GM18505 (cell line): ENCODE measurements around the gene KDM2B.

Source experiments
- ATAC-seq: cut with Tn5 transposase; IDR thresholded peaks from one replicate; pipeline ENCODE4 v1.9.1; 2021; ENCODE audit not compliant: unreplicated experiment
- POLR2A ChIP-seq: IDR thresholded peaks from 4 replicates; pipeline ENCODE4 v1.6.1; 2011; ENCODE audit warnings: borderline replicate concordance; ENCODE audit not compliant: insufficient read depth, insufficient read length; ENCODE audit errors: extremely low read depth

The KDM2B gene

DNA sequence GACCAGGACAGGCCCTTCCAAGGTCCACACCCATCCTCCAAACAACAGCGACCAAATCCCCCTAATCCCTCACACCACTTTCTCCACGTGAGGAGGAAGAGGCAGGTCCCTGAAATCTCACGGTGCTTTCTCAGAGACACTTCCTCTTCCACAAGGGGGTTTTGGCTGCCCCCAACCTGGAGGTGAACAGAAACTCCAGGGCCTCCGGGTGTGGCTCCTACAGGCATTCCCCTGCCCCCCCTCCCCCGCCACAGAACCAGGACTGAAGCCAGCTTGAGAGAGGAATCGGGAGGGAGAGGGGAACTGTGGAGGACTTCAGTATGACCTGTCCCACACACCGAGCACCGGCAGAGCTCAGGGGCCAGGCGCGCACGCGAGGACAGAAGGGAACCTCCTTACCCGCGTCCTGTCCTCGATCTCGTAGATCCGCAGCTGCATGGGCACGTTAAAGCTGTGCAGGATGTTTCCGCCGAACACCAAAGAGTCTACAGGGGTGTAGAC lies 60.2 kb downstream of the KDM2B start:
- no peak for TF ChIP-seq POLR2A
- ATAC-seq = no peak

- no peak for TF ChIP-seq POLR2A
- no peak for ATAC-seq
Measured at GRCh38 chr12:121520119-121520518, 60.7 kb downstream of the KDM2B start.

- no peak for ATAC-seq
- TF ChIP-seq POLR2A = no peak
Measured at GRCh38 chr12:121519227-121519626, 61.6 kb downstream of the KDM2B start.

DNA sequence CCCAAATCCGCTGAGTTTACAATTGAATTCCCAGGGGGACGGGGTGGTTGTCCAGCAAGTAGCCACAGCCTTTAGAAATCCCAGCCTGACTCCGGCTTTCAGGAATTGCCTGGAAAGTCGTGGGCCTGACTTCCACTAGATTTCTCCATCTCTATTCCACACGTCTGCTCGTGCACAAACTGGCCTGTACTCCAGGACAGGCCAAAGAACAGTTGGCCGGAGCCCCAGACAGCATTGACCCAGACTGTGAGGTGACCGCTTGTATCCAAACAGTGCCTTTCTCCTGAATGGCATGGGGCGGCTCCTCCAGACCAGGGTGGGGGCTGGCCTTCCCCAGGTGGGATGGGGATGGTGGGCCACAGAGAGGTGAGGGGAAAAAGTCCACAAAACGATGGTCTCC lies 62.2 kb downstream of the KDM2B start:
- TF ChIP-seq POLR2A = no peak
- ATAC-seq = no peak

DNA sequence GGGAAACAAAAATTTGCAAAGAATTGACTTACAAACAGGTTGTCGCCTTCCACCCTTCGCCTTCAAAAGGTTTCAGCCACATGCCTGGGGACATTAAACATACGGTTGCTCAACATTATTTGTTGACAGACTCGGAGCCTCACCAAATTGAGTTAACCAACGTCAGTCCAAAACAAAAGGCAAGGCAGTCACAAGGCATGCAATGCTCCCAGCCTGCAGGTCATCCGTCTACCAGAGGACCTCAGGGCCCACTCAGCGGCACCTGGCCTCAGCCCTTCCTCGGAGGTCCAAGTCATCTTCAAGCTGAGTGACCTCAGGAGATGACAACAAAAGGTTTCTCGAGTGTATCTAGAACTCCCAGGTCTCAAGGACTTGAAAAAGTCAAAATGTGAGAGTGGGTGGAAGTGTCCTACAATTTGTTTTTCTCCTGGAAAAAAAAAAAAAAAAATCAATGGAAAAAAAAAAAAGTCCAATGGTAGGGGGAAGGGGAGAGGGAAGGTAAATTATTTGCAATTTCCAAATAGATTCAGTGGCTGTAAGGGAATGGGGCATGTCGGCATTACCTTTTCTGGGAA lies 64.3 kb downstream of the KDM2B start:
- no peak for ATAC-seq
- no peak for TF ChIP-seq POLR2A

DNA sequence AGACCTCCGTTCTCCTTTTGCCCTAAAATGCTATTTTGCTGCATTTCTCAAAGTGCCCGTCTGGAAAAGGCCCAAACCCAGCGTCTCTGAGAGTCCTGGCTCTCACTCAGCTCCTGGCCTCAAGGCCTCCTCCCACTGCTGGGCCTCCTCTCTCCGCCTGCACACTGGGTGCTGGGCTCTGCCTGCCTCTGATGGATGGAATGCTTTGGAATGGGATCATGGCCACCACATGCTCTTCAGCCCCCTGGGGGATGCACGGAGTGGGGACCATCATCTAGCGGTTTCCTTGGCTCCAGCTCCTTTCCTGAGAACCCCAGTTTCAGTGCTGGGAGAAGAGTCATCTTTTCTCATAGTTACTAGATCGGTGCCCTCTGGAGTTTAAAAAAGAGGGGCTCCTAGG lies 65.2 kb downstream of the KDM2B start:
- ATAC-seq = no peak
- TF ChIP-seq POLR2A = no peak

- peak; percentile 47 for ATAC-seq
- peak; percentile 38 for TF ChIP-seq POLR2A
Measured at GRCh38 chr12:121514184-121514742, 66.6 kb downstream of the KDM2B start.

GRCh38 chr12:121513464-121514183 lies 67.2 kb downstream of the KDM2B start:
- peak; percentile 48 for ATAC-seq
- TF ChIP-seq POLR2A = no peak

DNA sequence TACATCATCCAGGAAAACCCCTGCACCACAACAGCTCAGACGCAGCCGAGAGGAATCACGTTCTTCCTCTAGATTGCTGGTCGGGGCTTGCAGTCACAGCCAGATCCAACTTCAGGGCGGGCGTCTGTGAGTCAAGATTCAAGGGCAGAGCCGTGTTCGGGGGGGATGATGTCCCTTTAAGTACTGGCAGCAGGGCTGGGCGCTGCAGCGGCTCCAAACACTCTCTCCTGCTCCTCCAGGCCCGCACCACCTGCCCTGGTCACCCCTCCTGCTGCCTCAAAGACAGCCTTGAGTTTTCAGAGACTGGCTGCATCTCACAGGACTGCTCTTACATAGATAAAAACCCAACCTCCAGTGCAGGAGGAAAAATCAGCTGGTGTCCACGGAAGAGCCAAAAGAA lies 68.3 kb downstream of the KDM2B start:
- no peak for ATAC-seq
- TF ChIP-seq POLR2A = no peak

DNA sequence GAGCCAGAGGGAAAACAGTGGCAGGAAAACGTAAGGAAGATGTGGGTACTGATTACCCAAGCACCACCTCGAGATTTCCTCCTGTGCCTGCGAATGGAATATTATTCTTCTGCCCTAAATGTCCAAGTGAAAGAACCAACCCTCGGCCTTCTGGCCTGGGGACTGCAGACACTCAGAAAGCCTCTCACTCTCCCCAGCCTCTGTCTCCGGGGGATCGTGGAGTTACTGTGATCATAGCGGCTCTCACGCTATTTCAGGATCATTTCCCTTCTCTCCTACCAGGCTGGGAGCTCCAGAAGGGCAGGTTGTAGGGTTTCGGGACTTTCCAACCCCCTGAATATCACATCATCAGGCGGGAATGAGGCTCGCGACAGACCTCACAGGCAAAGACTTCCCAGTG lies 68.9 kb downstream of the KDM2B start:
- no peak for ATAC-seq
- no peak for TF ChIP-seq POLR2A

- TF ChIP-seq POLR2A = no peak
- ATAC-seq = no peak
Measured at GRCh38 chr12:121509339-121509738, 71.5 kb downstream of the KDM2B start.

DNA sequence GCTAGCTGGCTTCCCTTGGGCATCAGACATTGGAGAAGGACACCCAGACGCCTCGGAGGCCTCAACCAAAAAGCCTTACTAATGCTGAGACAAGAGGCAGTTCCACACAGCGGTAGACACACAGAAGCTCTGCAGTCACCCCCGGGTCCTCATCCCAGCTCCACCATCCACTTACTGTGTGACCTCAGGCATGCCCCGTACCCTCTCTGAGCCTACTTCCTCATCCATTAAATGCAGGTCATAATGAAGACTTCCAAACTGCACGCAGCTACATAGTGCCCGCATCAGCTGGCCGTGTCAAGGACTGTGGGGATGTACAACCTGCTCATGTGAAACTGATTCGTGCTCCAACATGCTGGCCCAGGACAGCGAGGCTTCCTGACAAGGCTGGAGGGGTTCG lies 72.3 kb downstream of the KDM2B start:
- ATAC-seq = no peak
- no peak for TF ChIP-seq POLR2A

DNA sequence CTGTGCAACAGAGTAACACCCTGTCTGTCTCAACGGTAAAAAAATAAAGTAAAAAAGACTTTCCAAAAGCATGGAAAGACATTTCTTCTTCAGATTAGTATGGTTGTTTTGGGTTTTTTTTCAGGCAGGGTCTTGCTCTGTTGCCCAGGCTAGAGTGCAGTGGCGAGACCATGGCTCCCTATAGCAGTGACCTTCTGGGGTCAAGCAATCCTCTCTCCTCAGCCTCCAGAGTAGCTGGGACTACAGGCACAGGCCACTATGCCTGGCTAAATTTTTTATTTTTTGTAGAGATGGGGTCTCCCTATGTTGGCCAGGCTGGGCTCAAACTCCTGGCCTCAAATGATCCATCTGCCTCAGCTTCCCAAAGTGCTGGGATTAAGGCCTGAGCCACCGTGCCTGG lies 72.8 kb downstream of the KDM2B start:
- TF ChIP-seq POLR2A = no peak
- ATAC-seq = no peak

DNA sequence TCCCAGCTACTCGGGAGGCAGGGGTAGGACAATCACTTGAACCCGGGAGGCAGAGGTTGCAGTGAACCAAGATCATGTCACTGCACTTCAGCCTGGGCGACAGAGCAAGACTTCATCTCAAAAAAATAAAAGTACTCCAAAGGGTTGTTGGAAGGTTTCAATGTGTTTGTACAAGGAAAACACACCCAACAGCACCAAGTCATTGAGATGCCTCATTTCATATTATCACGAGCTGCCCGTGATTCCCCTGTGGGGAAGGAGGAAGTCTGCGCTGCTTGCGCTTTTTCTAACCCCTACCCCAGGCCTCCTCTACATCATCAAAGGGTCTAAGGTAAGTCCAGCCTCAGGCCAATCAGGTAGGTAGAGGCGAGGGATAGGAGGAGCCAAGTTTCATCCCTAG lies 73.6 kb downstream of the KDM2B start:
- TF ChIP-seq POLR2A = no peak
- no peak for ATAC-seq
